ENCODE measurements around the gene PEF1.

The PEF1 gene

GRCh38 chr1:31668303-31668883, 23.7 kb upstream of the PEF1 start:
- peaks cover 0 to 15% of the 10 kb centered on the region in 2 experiments for H3K4me1 ChIP-seq (ENCODE audit: control insufficient read depth in 1 of 2, insufficient read depth in 1 of 2, low read depth in 1 of 2, low read length in 1 of 2)
- no peaks in the 10 kb centered on the region for H3K9me3 ChIP-seq
- H3K36me3 ChIP-seq, result no peaks in the 10 kb centered on the region
- TF ChIP-seq CTCF (IDR thresholded peaks at IDR 0.05), result no peak
- H3K27me3 ChIP-seq, result peaks cover 42% of the 10 kb centered on the region
- no peak overlapping the region for H3K4me3 ChIP-seq (ENCODE audit: low read depth in 1 of 2, low read length in 1 of 2)
- H3K27ac ChIP-seq, result no peak overlapping the region

- Histone ChIP-seq H3K27me3 (peaks cover 42% of the 10 kb centered on the region), H3K4me3 (ENCODE audit: low read depth in 1 of 2, low read length in 1 of 2) (no peak overlapping the region), H3K27ac (no peak overlapping the region), H3K4me1 (ENCODE audit: control insufficient read depth in 1 of 2, insufficient read depth in 1 of 2, low read depth in 1 of 2, low read length in 1 of 2) (peaks cover 0 to 16% of the 10 kb centered on the region in 2 experiments), H3K36me3 (no peaks in the 10 kb centered on the region), H3K9me3 (no peaks in the 10 kb centered on the region)
- TF ChIP-seq CTCF (IDR thresholded peaks at IDR 0.05), result no peak
Measured at GRCh38 chr1:31667065-31667785, 22.5 kb upstream of the PEF1 start.

- no peak for TF ChIP-seq CTCF (IDR thresholded peaks at IDR 0.05)
- H3K27me3 ChIP-seq, result peaks cover 37% of the 10 kb centered on the region
- no peaks in the 10 kb centered on the region for H3K9me3 ChIP-seq
- no peak overlapping the region for H3K27ac ChIP-seq
- peaks cover 7 to 24% of the 10 kb centered on the region in 2 experiments for H3K4me1 ChIP-seq (ENCODE audit: control insufficient read depth in 1 of 2, insufficient read depth in 1 of 2, low read depth in 1 of 2, low read length in 1 of 2)
- no peaks in the 10 kb centered on the region for H3K36me3 ChIP-seq
- H3K4me3 ChIP-seq (ENCODE audit: low read depth in 1 of 2, low read length in 1 of 2), result no peak overlapping the region
Measured at GRCh38 chr1:31666263-31666963, 21.7 kb upstream of the PEF1 start.

GRCh38 chr1:31665234-31665878, 20.7 kb upstream of the PEF1 start:
- Histone ChIP-seq H3K27me3 (peaks cover 26% of the 10 kb centered on the region), H3K36me3 (no peaks in the 10 kb centered on the region), H3K4me1 (ENCODE audit: control insufficient read depth in 1 of 2, insufficient read depth in 1 of 2, low read depth in 1 of 2, low read length in 1 of 2) (peaks cover 17 to 32% of the 10 kb centered on the region in 2 experiments), H3K4me3 (ENCODE audit: low read depth in 1 of 2, low read length in 1 of 2) (no peak overlapping the region), H3K27ac (no peak overlapping the region), H3K9me3 (no peaks in the 10 kb centered on the region)
- no peak for TF ChIP-seq CTCF (IDR thresholded peaks at IDR 0.05)

GRCh38 chr1:31664528-31664927, 19.9 kb upstream of the PEF1 start:
- Histone ChIP-seq H3K27me3 (peaks cover 18% of the 10 kb centered on the region), H3K36me3 (no peaks in the 10 kb centered on the region), H3K4me3 (ENCODE audit: low read depth in 1 of 2, low read length in 1 of 2) (no peak overlapping the region), H3K4me1 (ENCODE audit: control insufficient read depth in 1 of 2, insufficient read depth in 1 of 2, low read depth in 1 of 2, low read length in 1 of 2) (peaks cover 25 to 33% of the 10 kb centered on the region in 2 experiments), H3K27ac (no peak overlapping the region), H3K9me3 (no peaks in the 10 kb centered on the region)
- no peak for TF ChIP-seq CTCF (IDR thresholded peaks at IDR 0.05)
